GM20000 (cell line): ENCODE measurements around the gene GRB10.

Source experiments
- DNase-seq: peaks from one replicate; pipeline ENCODE4 v3.0.0; 2012; ENCODE audit warnings: low spot score
- TF ChIP-seq, protein P1 (sequence below): IDR thresholded peaks from 2 replicates; pipeline ENCODE4 v1.5.1; 2012; ENCODE audit warnings: mild to moderate bottlenecking, control low read depth; ENCODE audit errors: extremely low read depth, missing control alignments

The GRB10 gene

DNA sequence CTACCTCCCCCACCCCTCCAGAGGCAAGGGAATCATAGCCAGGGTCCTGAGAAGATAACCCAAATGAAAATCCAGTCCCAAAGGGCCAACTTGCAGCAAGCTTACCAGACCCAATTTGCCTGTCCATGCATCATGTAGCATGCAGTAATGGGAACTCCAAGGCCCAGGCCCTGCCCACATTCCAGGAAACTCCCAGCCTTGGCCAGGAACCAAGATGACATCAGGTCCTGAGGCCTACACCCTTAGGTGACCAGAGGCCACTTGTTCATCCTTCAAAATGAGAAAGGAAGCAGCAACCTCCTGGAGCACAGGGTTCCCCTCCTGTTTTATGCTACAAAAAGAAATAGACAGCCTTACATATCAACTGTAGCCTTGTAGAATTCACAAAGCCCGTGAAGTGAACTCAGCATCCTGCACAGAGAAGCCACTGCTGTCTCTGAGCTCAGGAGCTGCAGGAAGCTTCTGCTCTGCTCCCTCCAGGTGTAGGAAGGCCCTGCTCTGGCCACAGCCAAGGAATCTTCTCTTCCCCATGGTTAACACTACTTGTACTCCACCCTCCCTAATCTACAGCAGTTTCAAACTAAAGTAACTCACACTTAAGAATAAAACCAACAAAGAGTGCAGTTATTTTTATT lies 30.3 kb upstream of the GRB10 start:
- TF ChIP-seq, protein P1, sequence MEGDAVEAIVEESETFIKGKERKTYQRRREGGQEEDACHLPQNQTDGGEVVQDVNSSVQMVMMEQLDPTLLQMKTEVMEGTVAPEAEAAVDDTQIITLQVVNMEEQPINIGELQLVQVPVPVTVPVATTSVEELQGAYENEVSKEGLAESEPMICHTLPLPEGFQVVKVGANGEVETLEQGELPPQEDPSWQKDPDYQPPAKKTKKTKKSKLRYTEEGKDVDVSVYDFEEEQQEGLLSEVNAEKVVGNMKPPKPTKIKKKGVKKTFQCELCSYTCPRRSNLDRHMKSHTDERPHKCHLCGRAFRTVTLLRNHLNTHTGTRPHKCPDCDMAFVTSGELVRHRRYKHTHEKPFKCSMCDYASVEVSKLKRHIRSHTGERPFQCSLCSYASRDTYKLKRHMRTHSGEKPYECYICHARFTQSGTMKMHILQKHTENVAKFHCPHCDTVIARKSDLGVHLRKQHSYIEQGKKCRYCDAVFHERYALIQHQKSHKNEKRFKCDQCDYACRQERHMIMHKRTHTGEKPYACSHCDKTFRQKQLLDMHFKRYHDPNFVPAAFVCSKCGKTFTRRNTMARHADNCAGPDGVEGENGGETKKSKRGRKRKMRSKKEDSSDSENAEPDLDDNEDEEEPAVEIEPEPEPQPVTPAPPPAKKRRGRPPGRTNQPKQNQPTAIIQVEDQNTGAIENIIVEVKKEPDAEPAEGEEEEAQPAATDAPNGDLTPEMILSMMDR = no peak
- no peak for DNase-seq

DNA sequence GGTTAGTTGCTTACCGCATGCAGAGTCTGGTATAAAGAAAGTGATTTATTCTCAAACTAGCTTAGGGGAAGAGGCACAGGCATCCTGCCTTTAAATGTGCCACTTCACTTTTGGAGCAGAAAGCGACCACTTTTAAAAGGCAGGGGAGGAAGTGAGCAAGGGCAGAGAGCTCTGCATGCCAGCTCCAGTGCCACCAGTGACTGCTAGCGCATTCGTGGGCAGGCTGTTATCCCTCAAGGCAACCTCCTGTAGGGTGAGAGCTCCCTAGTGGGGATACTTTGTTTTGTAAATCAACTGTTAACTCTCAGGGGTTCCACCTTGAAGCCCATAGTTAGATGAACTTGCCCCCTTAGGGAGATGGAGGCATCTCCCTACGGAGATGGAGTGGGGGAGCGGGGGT lies 29.4 kb upstream of the GRB10 start:
- no peak for DNase-seq
- TF ChIP-seq, protein P1 = no peak

DNA sequence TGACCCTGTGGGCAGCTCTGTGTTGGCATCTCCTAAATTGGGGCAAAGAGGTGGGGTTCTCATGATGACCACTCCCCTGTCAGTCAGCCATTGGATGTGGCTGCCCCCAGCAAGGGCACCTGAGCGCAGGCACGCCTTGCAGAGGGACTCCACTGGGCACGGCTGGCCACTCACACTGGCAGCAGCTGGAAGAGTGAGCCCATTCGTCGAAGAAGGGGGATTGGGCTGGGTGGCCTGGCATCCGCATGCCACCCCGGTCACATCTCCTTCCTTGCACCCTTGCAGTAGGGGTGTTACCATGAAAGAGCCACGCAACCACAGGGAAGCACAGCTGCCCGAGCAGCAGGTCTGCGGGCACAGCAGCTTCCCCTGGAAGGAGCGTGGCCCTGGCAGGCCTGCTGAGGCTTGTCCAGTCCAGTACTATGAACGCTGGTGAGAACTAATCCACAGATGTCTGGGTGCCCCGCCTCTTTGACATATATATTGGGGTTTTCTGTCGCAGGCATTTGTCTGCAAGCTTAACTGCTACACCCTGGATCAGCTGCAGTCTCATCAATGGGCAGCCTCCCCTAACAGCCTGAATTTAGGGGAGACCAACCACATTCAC lies 25.7 kb upstream of the GRB10 start:
- TF ChIP-seq, protein P1 = no peak
- no peak for DNase-seq

DNA sequence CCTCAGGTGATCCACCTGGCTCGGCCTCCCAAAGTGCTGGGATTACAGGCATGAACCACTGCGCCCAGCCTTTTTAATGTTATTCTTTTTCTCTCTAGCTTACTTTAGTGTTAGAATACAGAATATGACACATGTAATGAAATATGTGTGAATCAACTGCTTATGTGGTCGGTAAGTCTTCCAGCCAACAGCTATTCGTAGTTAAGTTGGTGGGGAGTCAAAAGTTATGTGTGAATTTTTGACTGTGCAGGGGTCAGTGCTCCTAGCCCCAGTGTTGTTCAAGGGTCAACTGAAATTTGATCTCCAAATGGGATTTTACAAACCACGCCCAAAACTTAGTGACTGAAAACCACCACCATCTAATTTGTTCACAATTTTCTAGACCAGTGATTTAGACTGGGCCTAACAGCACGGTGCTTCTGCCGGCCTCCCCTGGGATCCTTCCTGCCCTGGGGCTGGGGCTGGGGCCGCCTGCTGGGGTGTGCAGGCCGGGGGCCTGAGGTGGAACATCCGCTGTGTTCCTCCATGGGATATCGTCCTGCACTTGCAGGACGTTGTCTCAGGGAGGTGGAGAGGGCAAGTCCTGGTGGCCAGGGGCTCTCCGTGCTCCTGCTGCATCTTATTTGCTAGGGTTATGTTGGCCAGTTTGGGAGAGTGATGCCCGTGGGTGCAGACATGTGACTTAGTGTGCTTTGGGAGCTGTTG lies 24.5 kb upstream of the GRB10 start:
- TF ChIP-seq, protein P1 = no peak
- no peak for DNase-seq

DNA sequence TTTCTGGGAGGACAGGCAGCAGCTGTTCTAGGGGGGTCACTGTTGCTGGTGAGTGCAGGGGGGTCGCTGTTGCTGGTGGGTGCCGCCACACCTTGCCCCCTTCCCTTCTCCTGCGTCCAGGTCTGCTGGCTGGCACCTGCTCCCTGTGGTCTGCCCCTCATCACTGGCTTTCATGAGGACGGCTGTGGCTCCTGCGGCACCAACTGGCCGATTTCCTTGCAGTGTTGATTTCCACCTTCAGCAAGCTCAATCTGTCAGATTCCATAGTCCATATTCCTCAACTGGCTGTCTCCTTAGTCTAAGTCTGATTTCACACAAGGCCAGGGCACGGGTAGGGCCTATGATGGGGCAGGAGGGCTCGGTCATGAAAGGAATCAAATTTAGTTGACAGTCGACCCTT lies 23.4 kb upstream of the GRB10 start:
- TF ChIP-seq, protein P1 = no peak
- DNase-seq = no peak

DNA sequence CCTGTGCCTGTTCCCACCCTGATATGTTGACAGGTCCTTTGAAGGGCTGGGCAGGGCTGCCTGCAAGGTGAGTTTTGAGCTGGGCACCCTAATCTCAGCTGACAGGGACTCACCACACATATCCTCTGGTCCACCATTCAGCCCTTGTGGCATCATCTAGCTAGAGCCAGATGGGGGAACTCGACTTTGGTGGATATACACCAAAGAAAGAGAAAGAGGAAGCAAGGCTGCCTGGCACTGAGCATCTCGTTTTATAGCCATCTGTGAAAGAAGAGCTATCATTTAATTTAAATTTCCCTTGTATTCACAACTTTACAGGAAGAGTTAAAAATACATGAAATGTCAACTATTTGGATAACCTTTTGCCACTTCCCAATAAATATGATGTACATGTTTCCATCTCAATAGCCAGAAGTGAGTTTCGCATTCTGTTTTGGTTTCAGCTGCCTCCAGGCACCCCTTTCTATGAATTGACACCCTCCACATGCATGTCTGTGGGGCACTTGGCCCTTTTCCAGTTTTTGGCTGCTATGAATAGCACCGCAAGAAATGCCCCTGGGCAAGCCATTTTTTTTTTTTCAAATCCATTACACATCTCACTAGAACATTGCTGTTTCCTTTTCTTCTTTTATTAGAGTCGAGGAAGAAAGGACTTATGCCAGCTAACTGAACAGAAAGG lies 22.9 kb upstream of the GRB10 start:
- DNase-seq = no peak
- TF ChIP-seq, protein P1 = no peak
